ENCODE results near the gene ZNHIT1. TPM values are rescaled to one million over a fixed set of nuclear protein-coding genes. Genes with fewer than 3 reads are reported as not detected.
"Not testable (repeated sequence)": the region's sequence is repeated elsewhere in the genome, so short reads cannot be mapped to it uniquely, and the experiment has no call there.

Gene ZNHIT1
- total and polyA plus RNA-seq, 4 experiments from 2014 or later, result 44.6 to 83.5 (median 53.5) TPM

GRCh38 chr7:101189109-101189508, 28.9 kb upstream of the ZNHIT1 start:
- Mint-ChIP-seq H3K36me3 (no peaks in the 10 kb centered on the region), H3K27ac (no peak overlapping the region), H3K4me1 (peaks cover 0 to 4% (median under 1%) of the 10 kb centered on the region in 4 donors), H3K27me3 (peaks cover 8 to 15% of the 10 kb centered on the region in 2 donors), H3K9me3 (no peaks in the 10 kb centered on the region), H3K4me3 (no peak overlapping the region)
- no peaks in the 10 kb centered on the region for H3K9me3 ChIP-seq (ENCODE audit: control insufficient read depth in 1 of 2, low read length in 2 of 2)
- no peaks in the 10 kb centered on the region for H3K27me3 ChIP-seq (ENCODE audit: insufficient read depth, low read length)
- POLR2A ChIA-PET (ENCODE audit: partially characterized antibody), result no interaction called here
- H3K36me3 ChIP-seq (ENCODE audit: insufficient read depth, low read length), result no peaks in the 10 kb centered on the region
- DNase-seq, result no peak
- no peak overlapping the region for H3K4me3 ChIP-seq (ENCODE audit: low read length in 2 of 2)
- no peak overlapping the region for H3K27ac ChIP-seq (ENCODE audit: low read depth, low read length)
- CTCF ChIA-PET (ENCODE audit: partially characterized antibody), result interaction anchor here (8.6 kb wide), 1 partner anchor 47 kb away, joined by 177 read pairs; no protein-coding TSS in a partner anchor
- no peaks in the 10 kb centered on the region for H3K4me1 ChIP-seq (ENCODE audit: insufficient read depth, low read length)
- intact Hi-C loops (cut with micrococcal nuclease), result no loop called here

- H3K27me3 ChIP-seq (ENCODE audit: insufficient read depth, low read length), result no peaks in the 10 kb centered on the region
- Mint-ChIP-seq H3K4me1 (peaks cover under 1 to 8% (median 4%) of the 10 kb centered on the region in 4 donors), H3K27ac (no peak overlapping the region), H3K27me3 (peaks cover 7 to 14% of the 10 kb centered on the region in 2 donors), H3K9me3 (no peaks in the 10 kb centered on the region), H3K36me3 (no peaks in the 10 kb centered on the region), H3K4me3 (no peak overlapping the region)
- H3K36me3 ChIP-seq (ENCODE audit: insufficient read depth, low read length), result no peaks in the 10 kb centered on the region
- CTCF ChIA-PET (ENCODE audit: partially characterized antibody), result interaction anchor here (6.5 to 8.6 kb wide), 2 partner anchors 54 to 87 kb away, joined by 62 to 177 read pairs; no protein-coding TSS in a partner anchor
- intact Hi-C loops (cut with micrococcal nuclease), result no loop called here
- no peaks in the 10 kb centered on the region for H3K9me3 ChIP-seq (ENCODE audit: control insufficient read depth in 1 of 2, low read length in 2 of 2)
- POLR2A ChIA-PET (ENCODE audit: partially characterized antibody), result no interaction called here
- H3K4me1 ChIP-seq (ENCODE audit: insufficient read depth, low read length), result peaks cover 2% of the 10 kb centered on the region
- no peak for DNase-seq
- H3K4me3 ChIP-seq (ENCODE audit: low read length in 2 of 2), result no peak overlapping the region
- no peak overlapping the region for H3K27ac ChIP-seq (ENCODE audit: low read depth, low read length)
Observed at GRCh38 chr7:101195884-101196283, 22.1 kb upstream of the ZNHIT1 start.

DNA sequence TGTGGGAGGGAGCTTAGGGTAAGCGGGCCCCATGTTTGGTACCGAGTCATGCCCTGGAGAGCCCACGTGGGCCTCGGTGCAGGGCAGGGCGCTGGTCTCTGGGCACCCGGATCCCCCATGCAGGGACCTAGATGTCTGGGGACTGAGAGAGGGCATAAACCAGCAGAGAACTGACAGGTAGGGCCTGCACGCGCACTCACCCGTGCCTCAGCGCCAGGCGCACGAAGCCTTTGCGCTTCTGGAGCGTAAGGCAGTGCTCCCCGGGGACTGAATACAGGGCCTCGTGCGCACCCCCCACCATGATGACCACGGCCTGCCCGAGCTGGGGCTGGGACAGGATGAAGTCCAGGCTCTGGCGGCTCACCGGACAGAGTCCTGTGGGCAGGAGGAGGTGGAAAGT, 20.0 kb upstream of the ZNHIT1 start:
- no peak overlapping the region for H3K27ac Mint-ChIP-seq
- no peak overlapping the region for H3K4me3 Mint-ChIP-seq
- H3K9me3 Mint-ChIP-seq, result no peaks in the 10 kb centered on the region
- Histone ChIP-seq H3K9me3 (ENCODE audit: control insufficient read depth in 1 of 2, low read length in 2 of 2) (no peaks in the 10 kb centered on the region), H3K36me3 (ENCODE audit: insufficient read depth, low read length) (no peaks in the 10 kb centered on the region), H3K4me3 (ENCODE audit: low read length in 2 of 2) (no peak overlapping the region), H3K27ac (ENCODE audit: low read depth, low read length) (no peak overlapping the region), H3K4me1 (ENCODE audit: insufficient read depth, low read length) (peaks cover 6% of the 10 kb centered on the region), H3K27me3 (ENCODE audit: insufficient read depth, low read length) (no peaks in the 10 kb centered on the region)
- no peak for DNase-seq
- POLR2A ChIA-PET (ENCODE audit: partially characterized antibody), result no interaction called here
- intact Hi-C loops (cut with micrococcal nuclease), result no loop called here
- peaks cover 12 to 15% of the 10 kb centered on the region in 2 donors for H3K27me3 Mint-ChIP-seq
- peaks cover 4 to 15% (median 5%) of the 10 kb centered on the region in 4 donors for H3K4me1 Mint-ChIP-seq
- H3K36me3 Mint-ChIP-seq, result no peaks in the 10 kb centered on the region
- CTCF ChIA-PET (ENCODE audit: partially characterized antibody), result no interaction called here

DNA sequence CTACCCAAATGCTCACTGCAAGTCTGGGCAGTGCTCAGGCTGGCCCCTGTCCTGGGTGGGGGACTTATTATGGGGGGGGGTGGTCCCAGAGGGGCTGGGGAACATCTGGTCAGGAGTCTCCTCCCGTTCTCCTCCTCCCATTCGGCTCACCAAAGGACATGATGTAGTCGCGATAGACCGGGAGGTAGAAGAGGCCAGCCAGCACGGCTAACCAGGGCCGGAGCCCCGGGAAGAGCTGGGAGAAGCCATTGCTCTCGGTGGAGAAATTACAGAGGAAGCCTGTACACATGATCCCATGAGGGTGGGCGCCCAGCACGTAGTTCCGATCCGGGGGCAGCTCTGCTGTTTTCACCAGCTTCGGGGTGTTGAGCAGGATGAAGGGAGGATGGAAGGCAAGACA, 19.5 kb upstream of the ZNHIT1 start:
- ChIA-PET POLR2A (ENCODE audit: partially characterized antibody) (no interaction called here), CTCF (ENCODE audit: partially characterized antibody) (interaction anchor here (1.0 kb wide), 1 partner anchor 54 kb away, joined by 3 read pairs; no protein-coding TSS in a partner anchor)
- peaks cover 10% of the 10 kb centered on the region for H3K4me1 ChIP-seq (ENCODE audit: insufficient read depth, low read length)
- H3K9me3 Mint-ChIP-seq, result no peaks in the 10 kb centered on the region
- H3K4me3 Mint-ChIP-seq, result no peak overlapping the region
- peaks cover 12 to 15% of the 10 kb centered on the region in 2 donors for H3K27me3 Mint-ChIP-seq
- no peaks in the 10 kb centered on the region for H3K36me3 ChIP-seq (ENCODE audit: insufficient read depth, low read length)
- peaks cover 4 to 16% (median 7%) of the 10 kb centered on the region in 4 donors for H3K4me1 Mint-ChIP-seq
- intact Hi-C loops (cut with micrococcal nuclease), result no loop called here
- no peak for DNase-seq
- H3K36me3 Mint-ChIP-seq, result no peaks in the 10 kb centered on the region
- no peak overlapping the region for H3K27ac Mint-ChIP-seq
- H3K27ac ChIP-seq (ENCODE audit: low read depth, low read length), result no peak overlapping the region
- no peaks in the 10 kb centered on the region for H3K9me3 ChIP-seq (ENCODE audit: control insufficient read depth in 1 of 2, low read length in 2 of 2)
- H3K27me3 ChIP-seq (ENCODE audit: insufficient read depth, low read length), result no peaks in the 10 kb centered on the region
- H3K4me3 ChIP-seq (ENCODE audit: low read length in 2 of 2), result no peak overlapping the region

GRCh38 chr7:101199522-101199921, 18.4 kb upstream of the ZNHIT1 start:
- H3K4me3 Mint-ChIP-seq; H3K27ac ChIP-seq (ENCODE audit: low read depth, low read length); H3K9me3 ChIP-seq (ENCODE audit: control insufficient read depth in 1 of 2, low read length in 2 of 2); intact Hi-C loops (cut with micrococcal nuclease); H3K9me3 Mint-ChIP-seq; DNase-seq; H3K36me3 Mint-ChIP-seq; H3K27ac Mint-ChIP-seq; H3K36me3 ChIP-seq (ENCODE audit: insufficient read depth, low read length); H3K4me3 ChIP-seq (ENCODE audit: low read length in 2 of 2); H3K27me3 ChIP-seq (ENCODE audit: insufficient read depth, low read length): not testable (repeated sequence)
- ChIA-PET POLR2A (ENCODE audit: partially characterized antibody) (interaction anchor here (1.0 kb wide), 1 partner anchor 18 kb away, joined by 4 read pairs; the partner anchor contains the start of genes PLOD3 and ZNHIT1), CTCF (ENCODE audit: partially characterized antibody) (interaction anchor here (0.7 to 5.9 kb wide), 4 partner anchors 7 to 126 kb away, joined by 3 to 45 read pairs (median 4); no protein-coding TSS in a partner anchor)
- peaks cover 13% of the 10 kb centered on the region for H3K4me1 ChIP-seq (ENCODE audit: insufficient read depth, low read length)
- Mint-ChIP-seq H3K27me3 (peaks cover 12 to 18% of the 10 kb centered on the region in 2 donors), H3K4me1 (peaks cover 7 to 25% (median 13%) of the 10 kb centered on the region in 4 donors)

- Histone ChIP-seq H3K36me3 (ENCODE audit: insufficient read depth, low read length) (no peaks in the 10 kb centered on the region), H3K27ac (ENCODE audit: low read depth, low read length) (no peak overlapping the region), H3K9me3 (ENCODE audit: control insufficient read depth in 1 of 2, low read length in 2 of 2) (no peaks in the 10 kb centered on the region), H3K27me3 (ENCODE audit: insufficient read depth, low read length) (no peaks in the 10 kb centered on the region), H3K4me3 (ENCODE audit: low read length in 2 of 2) (no peak overlapping the region), H3K4me1 (ENCODE audit: insufficient read depth, low read length) (peaks cover 13% of the 10 kb centered on the region)
- Mint-ChIP-seq H3K27ac (no peak overlapping the region), H3K36me3 (peaks cover 0 to 3% of the 10 kb centered on the region in 2 donors), H3K9me3 (no peaks in the 10 kb centered on the region), H3K4me1 (peaks cover 7 to 25% (median 13%) of the 10 kb centered on the region in 4 donors), H3K27me3 (peaks cover 11 to 15% of the 10 kb centered on the region in 2 donors), H3K4me3 (no peak overlapping the region)
- intact Hi-C loops (cut with micrococcal nuclease), result no loop called here
- no peak for DNase-seq
- CTCF ChIA-PET (ENCODE audit: partially characterized antibody), result interaction anchor here (1.2 to 5.9 kb wide), 3 partner anchors 8 to 57 kb away, joined by 3 to 45 read pairs (median 4); partner anchors contain the start of genes PLOD3 and ZNHIT1
- POLR2A ChIA-PET (ENCODE audit: partially characterized antibody), result interaction anchor here (1.0 kb wide), 1 partner anchor 17 kb away, joined by 4 read pairs; the partner anchor contains the start of genes PLOD3 and ZNHIT1
Observed at GRCh38 chr7:101200504-101200861, 17.5 kb upstream of the ZNHIT1 start.

DNA sequence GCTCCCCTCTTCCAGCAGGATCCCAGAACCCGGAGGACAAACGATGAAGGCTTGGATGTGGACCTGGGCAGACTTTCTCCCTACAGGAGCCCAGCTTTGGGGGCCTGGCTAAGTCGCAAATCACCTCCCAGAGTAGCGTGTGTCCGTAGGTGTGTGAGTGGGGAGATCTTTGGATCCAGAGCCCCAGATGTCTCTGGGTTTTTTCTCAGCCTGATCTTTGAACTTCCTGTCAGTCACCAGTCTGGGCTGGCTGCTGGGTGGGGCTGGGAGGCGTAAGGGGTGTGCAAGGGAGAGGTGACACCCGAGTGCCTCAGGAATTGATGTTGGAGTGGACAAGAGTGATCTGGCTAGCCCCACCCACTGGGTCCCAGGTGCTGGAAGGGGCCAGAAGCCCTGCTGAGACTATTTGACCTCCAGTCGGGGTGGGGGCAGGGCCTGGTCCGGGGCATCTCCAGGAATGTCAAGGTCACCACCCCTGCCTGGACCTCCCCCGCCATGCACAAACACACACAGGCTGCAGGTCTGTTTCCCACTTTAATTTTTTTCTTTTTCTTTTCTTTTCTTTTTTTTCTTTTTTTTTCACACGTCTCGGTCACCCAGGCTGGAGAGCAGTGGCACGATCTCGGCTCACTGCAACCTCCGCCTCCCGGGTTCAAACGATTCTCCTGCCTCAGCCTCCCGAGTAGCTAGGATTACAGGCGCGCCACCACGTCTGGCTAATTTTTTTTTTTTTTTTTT, 16.9 kb upstream of the ZNHIT1 start, which contains the start of gene MOGAT3:
TSS of gene MOGAT3 (minus strand) at position 175 of the 738 bp plus-strand sequence. CDS start 182 bp downstream, outside the sequence.
- Histone ChIP-seq H3K27ac (ENCODE audit: low read depth, low read length) (no peak within 1 kb of the TSS), H3K4me1 (ENCODE audit: insufficient read depth, low read length) (peaks cover 13% of the 10 kb centered on the region), H3K4me3 (ENCODE audit: low read length in 2 of 2) (no peak within 1 kb of the TSS), H3K36me3 (ENCODE audit: insufficient read depth, low read length) (no peaks in the 10 kb centered on the region), H3K9me3 (ENCODE audit: control insufficient read depth in 1 of 2, low read length in 2 of 2) (no peaks in the 10 kb centered on the region), H3K27me3 (ENCODE audit: insufficient read depth, low read length) (no peaks in the 10 kb centered on the region)
- H3K36me3 Mint-ChIP-seq, result peaks cover 3 to 7% of the 10 kb centered on the region in 2 donors
- H3K27me3 Mint-ChIP-seq, result peaks cover 11 to 15% of the 10 kb centered on the region in 2 donors
- no peak within 1 kb of the TSS for H3K27ac Mint-ChIP-seq
- peak within 1 kb of the TSS in 6 of 8 donors; percentile 15 to 68 (median 40) for H3K4me3 Mint-ChIP-seq
- DNase-seq, result no peak
- H3K9me3 Mint-ChIP-seq, result no peaks in the 10 kb centered on the region
- intact Hi-C loops (cut with micrococcal nuclease), result no loop called here
- H3K4me1 Mint-ChIP-seq, result peaks cover 7 to 25% (median 13%) of the 10 kb centered on the region in 4 donors
- ChIA-PET CTCF (ENCODE audit: partially characterized antibody) (interaction anchor here (1.2 to 5.9 kb wide), 3 partner anchors 8 to 57 kb away, joined by 3 to 45 read pairs (median 4); partner anchors contain the start of genes PLOD3 and ZNHIT1), POLR2A (ENCODE audit: partially characterized antibody) (interaction anchor here (1.0 kb wide), 1 partner anchor 16 kb away, joined by 4 read pairs; the partner anchor contains the start of genes PLOD3 and ZNHIT1)

Data from CD4-positive, alpha-beta memory T cell (primary cell).